ENCODE data around the gene CCNL1. TPM values are rescaled to one million over a fixed set of nuclear protein-coding genes. Genes with fewer than 3 reads are reported as not detected.
A peak's percentile ranks its signal among the peaks of the same experiment; 100 is the strongest.

The CCNL1 gene
- total and polyA plus RNA-seq, 2 donors (not counting 3 experiments of a cell fraction or from before 2014, with no cell fraction given) = 119 to 137 TPM

DNA sequence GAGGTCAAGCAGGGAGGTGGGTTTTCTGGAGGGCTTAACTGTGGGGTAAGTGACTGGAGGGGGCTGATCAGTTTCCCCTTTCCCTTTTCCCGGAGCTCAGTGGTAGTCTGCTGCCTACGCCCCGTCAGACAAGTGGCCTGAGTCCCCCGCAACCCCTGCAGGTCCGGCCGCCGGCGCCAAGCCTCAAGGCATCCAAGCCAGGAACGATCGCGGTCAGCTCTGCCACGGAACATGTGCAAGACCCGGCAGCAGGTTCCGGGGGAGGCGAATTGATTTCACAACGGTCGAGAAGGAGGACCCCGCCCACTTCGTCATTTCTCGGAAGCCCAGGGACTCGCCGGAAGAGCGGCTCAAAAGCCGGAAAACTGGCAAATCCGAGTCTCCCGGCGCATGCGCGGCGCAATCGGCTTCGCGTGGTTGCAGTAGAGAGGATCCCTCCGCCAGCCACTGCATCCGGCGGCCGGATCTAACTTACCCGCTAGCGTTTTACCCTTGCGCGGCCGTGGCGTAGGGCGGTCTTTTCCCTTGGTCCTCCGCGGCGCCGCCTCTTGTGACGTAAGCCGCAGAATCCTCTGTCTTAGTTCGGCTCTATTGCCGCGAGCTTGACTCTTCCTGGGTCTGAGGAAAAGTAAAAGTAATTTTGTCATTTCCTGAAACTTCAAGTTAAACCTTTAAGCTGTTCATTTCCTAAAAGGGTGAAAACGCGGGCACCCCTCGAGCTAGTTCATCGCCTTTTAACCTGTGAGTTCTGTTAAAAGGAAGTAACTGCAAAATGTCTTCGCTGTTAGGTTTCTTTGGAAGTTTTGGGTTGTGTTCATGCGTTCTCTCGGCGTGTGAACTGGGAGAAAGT lies 14.9 kb upstream of the CCNL1 start:
- FAIRE-seq (peak; percentile 94), DNase-seq (ENCODE audit: low read depth, low spot score) (peak; percentile 99)
- H3K9ac ChIP-seq (replicated peaks; ENCODE audit: extremely low read depth, insufficient read depth, low read length) = peak overlapping the region; percentile 99
- CTCF ChIA-PET = interaction anchor here (1.0 to 4.8 kb wide), 9 partner anchors 10 to 358 kb away, joined by 3 to 39 read pairs (median 4); partner anchors contain the start of gene CCNL1
- TF ChIP-seq JUN (IDR thresholded peaks at IDR 0.05; ENCODE audit: borderline replicate concordance, insufficient read depth, insufficient read length, low read depth) (no peak), POLR2A (IDR thresholded peaks at IDR 0.05; ENCODE audit: low read depth, low read length) (peak; percentile 95), GATA2 (IDR thresholded peaks at IDR 0.05; ENCODE audit: insufficient read depth, insufficient read length, low read depth, low read length) (no peak), MYC (IDR thresholded peaks at IDR 0.05; ENCODE audit: low read depth, low read length) (peak; percentile 63), EZH2 (IDR thresholded peaks at IDR 0.05; ENCODE audit: borderline replicate concordance, low read depth, low read length, severe bottlenecking) (no peak), POLR2AphosphoS5 (IDR thresholded peaks at IDR 0.05; ENCODE audit: insufficient read depth, low read depth, low read length) (peak; percentile 95), MAX (IDR thresholded peaks at IDR 0.05; ENCODE audit: insufficient read depth, insufficient read length) (peak; percentile 78), FOS (IDR thresholded peaks at IDR 0.05; ENCODE audit: borderline replicate concordance, insufficient read depth, low read length) (no peak)
- TF ChIP-seq, protein P1, sequence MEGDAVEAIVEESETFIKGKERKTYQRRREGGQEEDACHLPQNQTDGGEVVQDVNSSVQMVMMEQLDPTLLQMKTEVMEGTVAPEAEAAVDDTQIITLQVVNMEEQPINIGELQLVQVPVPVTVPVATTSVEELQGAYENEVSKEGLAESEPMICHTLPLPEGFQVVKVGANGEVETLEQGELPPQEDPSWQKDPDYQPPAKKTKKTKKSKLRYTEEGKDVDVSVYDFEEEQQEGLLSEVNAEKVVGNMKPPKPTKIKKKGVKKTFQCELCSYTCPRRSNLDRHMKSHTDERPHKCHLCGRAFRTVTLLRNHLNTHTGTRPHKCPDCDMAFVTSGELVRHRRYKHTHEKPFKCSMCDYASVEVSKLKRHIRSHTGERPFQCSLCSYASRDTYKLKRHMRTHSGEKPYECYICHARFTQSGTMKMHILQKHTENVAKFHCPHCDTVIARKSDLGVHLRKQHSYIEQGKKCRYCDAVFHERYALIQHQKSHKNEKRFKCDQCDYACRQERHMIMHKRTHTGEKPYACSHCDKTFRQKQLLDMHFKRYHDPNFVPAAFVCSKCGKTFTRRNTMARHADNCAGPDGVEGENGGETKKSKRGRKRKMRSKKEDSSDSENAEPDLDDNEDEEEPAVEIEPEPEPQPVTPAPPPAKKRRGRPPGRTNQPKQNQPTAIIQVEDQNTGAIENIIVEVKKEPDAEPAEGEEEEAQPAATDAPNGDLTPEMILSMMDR (IDR thresholded peaks at IDR 0.05; ENCODE audit: extremely low read depth in 1 of 2, insufficient read depth in 1 of 2, low read depth in 1 of 2, low read length in 2 of 2) = no peak
- H3K4me3 ChIP-seq (replicated peaks in 1 of 3; ENCODE audit: insufficient read depth in 1 of 3, low read depth in 1 of 3, low read length in 3 of 3) = peak overlapping the region; percentile 37 to 97 (median 90)
- H3K9me3 ChIP-seq (replicated peaks; ENCODE audit: control insufficient read depth, insufficient read depth, low read length) = no peaks in the 10 kb centered on the region
- no peaks in the 10 kb centered on the region for H4K20me1 ChIP-seq (replicated peaks; ENCODE audit: control insufficient read depth, extremely low read depth, insufficient read depth, low read length)
- BruUV-seq (replicated peaks) = no TSS peak
- no peaks in the 10 kb centered on the region for H3K9me1 ChIP-seq (replicated peaks; ENCODE audit: control insufficient read depth, extremely low read depth, insufficient read depth, low read length)
- peak overlapping the region; percentile 96 for H3K4me2 ChIP-seq (ENCODE audit: insufficient read depth, low read length)
- intact Hi-C loops (cut with micrococcal nuclease) = loop anchor here (1.0 kb wide), 3 partner anchors 15 to 357 kb away; partner anchors contain the start of gene CCNL1
- peaks cover 16% of the 10 kb centered on the region for H3K4me1 ChIP-seq (ENCODE audit: control insufficient read depth, extremely low read depth, insufficient read depth, low read length)
- H2AFZ ChIP-seq (ENCODE audit: low read depth, low read length) = peak overlapping the region; percentile 69
- POLR2A ChIA-PET = interaction anchor here (0.6 to 4.2 kb wide), 6 partner anchors 13 to 322 kb away, joined by 3 to 105 read pairs (median 4); partner anchors contain the start of gene CCNL1
- H3K36me3 ChIP-seq (ENCODE audit: control insufficient read depth in 2 of 2, extremely low read depth in 1 of 2, insufficient read depth in 2 of 2, low read length in 2 of 2) = no peaks in the 10 kb centered on the region
- no peaks in the 10 kb centered on the region for H3K27me3 ChIP-seq (ENCODE audit: control insufficient read depth in 2 of 2, insufficient read depth in 2 of 2, low read length in 2 of 2)
- dilution Hi-C loops (cut with MboI; ENCODE audit: extremely low pct_ligation_motif_present, low sequenced_read_pairs) = no loop called here
- peaks cover 11% of the 10 kb centered on the region for H3K79me2 ChIP-seq (ENCODE audit: control insufficient read depth, insufficient read depth, low read length)
- H3K27ac ChIP-seq (ENCODE audit: insufficient read depth, low read depth, low read length) = peak overlapping the region; percentile 98

Measured in endothelial cell of umbilical vein (primary cell).